NCI-H146 treated with DMSO at 0.1 percent for 48 hours (cell line): Measurements from ENCODE around the gene FAM204A.

Experiments used
- DNase-seq: peaks from one replicate; lab custom pipeline; 2025; ENCODE audit not compliant: unreplicated experiment; lab: John Stamatoyannopoulos, UW

FAM204A gene

GRCh38 chr10:118332948-118333710, 9.0 kb downstream of the FAM204A start:
- peak; percentile 54 for DNase-seq

GRCh38 chr10:118332236-118332635, 9.9 kb downstream of the FAM204A start:
- peak; percentile 14 for DNase-seq

DNA sequence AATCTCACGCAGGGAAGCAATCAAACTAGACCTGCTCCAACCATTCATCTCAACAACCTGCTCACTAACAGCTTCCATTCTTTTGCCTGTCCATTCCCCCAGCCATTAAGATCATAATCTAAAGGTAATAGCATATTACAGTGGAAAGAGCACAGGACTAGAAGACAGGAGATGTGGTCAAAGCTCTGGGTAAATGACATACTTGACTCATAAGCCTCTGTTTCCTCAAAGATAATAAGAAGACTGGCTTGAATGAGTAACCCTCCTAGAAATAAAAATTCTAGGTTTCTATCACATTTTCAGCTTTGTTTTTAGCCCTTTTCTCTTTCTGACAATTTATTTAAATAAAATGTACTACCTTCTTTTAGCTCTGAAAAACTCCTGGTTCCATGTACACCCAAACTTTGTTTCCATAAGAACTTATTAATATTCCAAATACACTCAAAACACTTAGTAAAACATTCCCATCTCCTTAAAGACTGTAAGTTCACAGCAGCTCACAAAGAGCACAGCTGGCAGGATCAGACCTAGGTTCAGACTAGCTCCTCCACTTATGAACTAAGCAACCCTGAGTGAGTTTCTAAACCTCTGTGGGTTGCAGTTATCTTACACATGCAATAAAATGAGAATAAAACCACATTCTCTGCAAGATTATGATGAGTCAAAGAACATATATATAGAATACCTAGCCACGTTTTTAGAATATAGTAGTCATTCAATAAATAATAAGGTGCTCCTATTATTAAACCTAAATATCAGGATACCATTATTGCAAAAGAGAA, 11.6 kb downstream of the FAM204A start:
- DNase-seq = no peak

GRCh38 chr10:118324140-118324539, 18.0 kb downstream of the FAM204A start:
- DNase-seq = no peak

- no peak for DNase-seq
Observed at GRCh38 chr10:118321724-118322575, 20.2 kb downstream of the FAM204A start.

GRCh38 chr10:118315629-118316028, 26.5 kb downstream of the FAM204A start:
- no peak for DNase-seq

GRCh38 chr10:118314882-118315281, 27.2 kb downstream of the FAM204A start:
- DNase-seq = no peak

DNA sequence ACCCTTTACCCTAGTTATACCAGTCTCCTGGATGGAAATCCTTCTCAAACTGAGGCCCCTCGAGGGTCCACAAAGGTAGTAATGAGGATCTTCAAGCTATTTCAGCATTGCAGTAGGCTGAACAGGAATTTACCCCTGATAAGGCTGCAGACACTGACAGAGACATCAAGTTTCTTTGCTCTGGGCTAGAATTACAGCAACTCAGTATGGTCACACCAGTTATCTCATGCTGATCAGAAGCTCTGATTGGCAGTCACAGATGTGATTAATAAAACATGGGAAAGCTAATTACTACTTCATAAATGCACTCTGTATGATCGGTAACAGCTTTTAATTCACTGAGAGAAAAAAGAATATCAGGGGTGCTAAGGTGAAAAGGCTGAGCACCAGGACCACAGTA, 30.6 kb downstream of the FAM204A start:
- no peak for DNase-seq

DNA sequence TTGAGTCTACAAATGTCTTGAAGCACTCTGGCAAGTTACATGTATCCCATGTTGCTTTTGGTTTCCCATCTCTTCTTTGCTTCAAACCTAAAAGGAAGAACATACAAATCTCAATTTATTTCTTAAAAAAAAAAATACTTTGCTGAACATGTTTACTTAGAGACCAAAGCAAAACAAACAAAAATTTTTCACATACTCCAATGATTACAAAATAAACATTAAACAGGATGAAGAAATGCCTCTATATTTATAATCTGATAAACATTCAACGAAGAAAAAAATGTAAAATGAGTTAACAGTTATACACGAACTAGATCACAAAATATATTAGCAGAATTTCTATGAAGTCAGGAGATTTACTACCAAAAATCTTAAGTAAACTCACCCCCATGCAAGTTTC, 31.3 kb downstream of the FAM204A start:
- no peak for DNase-seq

- no peak for DNase-seq
Observed at GRCh38 chr10:118309911-118310310, 32.2 kb downstream of the FAM204A start.

DNA sequence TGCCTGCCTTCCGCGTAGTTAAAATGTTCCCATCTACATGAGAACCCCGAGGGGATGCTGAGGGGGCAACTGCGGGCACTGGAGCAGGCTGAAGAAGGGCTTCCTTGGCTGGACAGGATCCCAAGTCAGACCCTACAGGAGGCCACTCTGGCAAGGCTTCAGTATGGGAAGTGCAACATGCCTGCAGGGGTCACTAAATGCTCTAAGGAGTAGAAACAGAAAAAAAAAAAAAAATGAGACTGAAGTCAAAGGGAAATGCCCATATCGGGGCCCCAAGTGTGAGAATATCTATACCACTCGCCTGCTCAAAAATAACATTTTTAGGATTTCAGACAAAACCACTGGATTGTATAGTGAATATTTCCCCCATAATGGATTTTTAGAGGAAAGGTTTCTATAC, 33.5 kb downstream of the FAM204A start:
- DNase-seq = no peak

- no peak for DNase-seq
Observed at GRCh38 chr10:118307859-118308258, 34.3 kb downstream of the FAM204A start.

DNA sequence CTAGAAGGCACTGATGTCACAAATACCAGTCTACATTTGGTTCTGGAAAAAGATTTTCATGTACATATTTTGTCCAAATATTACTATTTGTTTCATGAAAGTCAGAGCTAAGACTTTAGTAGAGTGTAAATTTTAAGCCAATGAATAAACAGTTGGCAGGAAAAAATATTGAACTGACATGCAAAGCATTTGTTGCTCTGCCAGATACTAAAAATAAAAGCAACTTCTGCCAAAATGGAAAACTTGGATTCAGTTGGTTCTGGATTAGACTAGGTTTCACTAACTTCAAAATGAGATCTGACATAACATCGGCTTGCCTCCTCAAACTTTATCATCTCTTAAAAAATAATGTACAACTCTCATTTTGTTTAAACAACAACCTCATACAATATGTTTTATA, 34.9 kb downstream of the FAM204A start:
- DNase-seq = no peak

DNA sequence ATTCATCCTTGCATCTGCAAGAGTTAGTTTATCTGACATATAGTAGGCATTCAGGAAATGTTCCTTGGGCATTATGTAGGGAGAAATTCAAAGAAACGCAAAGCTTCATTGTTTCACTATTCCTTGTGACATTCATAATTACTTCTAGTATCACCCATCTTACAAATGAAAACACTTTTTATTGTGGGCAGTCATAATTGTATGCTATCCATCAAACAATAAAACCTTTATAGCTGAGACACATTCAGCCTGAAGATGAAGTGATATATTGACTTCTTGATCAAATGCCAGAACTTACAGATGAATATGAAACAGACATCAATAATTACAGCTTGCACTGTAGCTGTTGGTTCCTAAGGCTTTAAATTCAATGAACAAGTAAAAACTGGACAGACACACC, 36.4 kb downstream of the FAM204A start:
- DNase-seq = no peak

DNA sequence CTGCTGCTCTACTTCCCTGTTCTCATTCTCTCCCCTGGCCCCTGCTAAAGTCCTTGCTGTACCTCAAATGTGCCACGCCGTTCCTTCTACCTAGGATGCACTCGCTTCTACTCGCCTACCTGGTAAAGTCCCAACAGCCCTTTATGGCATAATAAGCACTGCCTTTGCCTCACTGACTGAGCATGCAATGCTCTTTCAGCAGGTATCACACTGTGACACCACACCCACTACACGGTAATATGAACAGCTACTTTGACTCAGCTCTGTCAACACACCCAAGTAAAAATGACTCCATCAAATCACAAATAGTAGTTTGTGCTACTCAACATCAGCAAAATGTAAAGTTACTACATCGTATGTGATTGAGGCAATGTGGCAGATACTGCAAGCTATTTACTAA, 37.6 kb downstream of the FAM204A start:
- DNase-seq = no peak

DNA sequence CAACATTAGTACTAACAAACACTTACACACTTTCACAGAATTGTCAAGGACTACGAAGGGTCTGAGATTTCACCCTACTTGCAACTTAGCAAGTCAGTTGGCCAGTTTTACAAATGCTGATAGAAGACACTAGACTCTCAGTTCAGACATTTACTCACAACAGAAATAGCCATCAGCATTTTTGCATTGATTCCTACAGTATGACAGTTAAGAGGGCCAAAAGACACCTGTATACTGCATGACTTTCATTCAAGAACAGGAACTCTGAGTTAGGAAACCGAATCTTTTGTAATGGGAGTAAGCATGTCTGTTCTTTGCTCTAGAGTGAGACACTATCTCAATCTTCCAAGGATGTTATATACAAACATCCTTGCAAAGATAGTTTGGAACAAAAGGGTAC, 40.9 kb downstream of the FAM204A start:
- no peak for DNase-seq

GRCh38 chr10:118300320-118300719, 41.8 kb downstream of the FAM204A start:
- DNase-seq = peak; percentile 77

DNA sequence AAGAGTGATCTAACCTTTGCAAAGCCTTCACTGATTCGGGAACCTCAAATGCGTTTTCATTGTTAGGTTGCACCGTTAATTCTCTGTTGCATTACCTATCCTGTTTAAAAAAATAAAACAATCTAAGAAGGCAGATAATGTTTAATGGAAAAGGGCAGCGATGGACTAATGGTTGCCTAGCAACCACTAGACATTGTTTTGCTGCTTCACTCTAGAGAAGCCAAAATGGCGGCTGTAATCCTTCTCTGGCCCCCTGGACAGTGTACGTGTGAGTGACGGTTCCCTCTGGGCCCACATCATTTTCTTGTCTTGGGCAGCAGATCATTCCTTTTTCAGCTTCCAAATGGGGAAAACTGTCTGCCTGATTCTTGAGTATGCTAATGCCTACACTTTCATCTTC, 43.3 kb downstream of the FAM204A start:
- DNase-seq = no peak

- no peak for DNase-seq
Observed at GRCh38 chr10:118291122-118291521, 51.0 kb downstream of the FAM204A start.

- no peak for DNase-seq
Observed at GRCh38 chr10:118290471-118290995, 51.6 kb downstream of the FAM204A start.

DNA sequence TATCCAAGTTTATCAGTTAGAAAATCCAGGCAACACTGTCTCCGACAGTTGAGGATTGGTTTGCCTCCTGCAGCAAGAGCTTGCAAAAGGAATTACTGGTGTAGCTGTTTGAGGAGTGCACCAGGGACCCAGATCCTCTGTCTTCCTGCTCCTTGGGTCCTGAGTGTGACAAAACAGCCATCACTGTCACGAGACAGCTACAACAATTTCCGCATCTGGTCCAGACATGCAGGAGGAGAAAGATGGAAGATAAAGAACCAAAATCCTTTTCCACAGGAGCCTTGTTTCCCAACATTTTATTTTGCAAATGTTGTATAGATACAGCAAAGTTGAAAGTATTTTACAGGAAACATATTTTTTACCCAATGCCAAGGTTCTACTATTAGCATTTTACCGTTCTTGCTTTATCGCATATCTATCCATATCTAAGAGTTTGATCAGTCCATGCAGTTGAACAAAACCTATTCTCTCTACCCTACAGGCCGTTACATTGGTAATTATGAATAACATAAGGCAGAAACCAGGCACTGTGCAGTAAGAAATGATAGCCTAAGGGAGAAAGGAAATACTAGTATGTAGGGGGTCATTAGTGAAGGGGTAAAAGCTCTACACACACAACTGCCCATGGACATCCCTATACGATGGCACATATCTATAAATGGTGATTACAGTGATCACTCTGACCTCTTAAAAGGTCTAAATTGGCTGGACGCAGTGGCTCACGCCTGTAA, 54.9 kb downstream of the FAM204A start:
- no peak for DNase-seq
